GM18951 (cell line): ENCODE results near the gene PAK5.

Source experiments
- POLR2A ChIP-seq: IDR thresholded peaks from 4 replicates; pipeline ENCODE4 v1.6.1; 2011; ENCODE audit warnings: mild to moderate bottlenecking; ENCODE audit not compliant: insufficient read length, insufficient read depth; ENCODE audit errors: extremely low read depth
- in situ Hi-C: fragments of 300-500 bp; cut with MboI; formaldehyde crosslinking; loops from one replicate; pipeline ENCODE4 v1.12.0; 2022; ENCODE audit warnings: low sequenced_read_pairs, mixed read lengths, inconsistent platforms; ENCODE audit not compliant: unreplicated experiment

Gene PAK5

GRCh38 chr20:9699181-9699580, 139.7 kb downstream of the PAK5 start:
- no peak for TF ChIP-seq POLR2A
- in situ Hi-C loops = no loop called here

DNA sequence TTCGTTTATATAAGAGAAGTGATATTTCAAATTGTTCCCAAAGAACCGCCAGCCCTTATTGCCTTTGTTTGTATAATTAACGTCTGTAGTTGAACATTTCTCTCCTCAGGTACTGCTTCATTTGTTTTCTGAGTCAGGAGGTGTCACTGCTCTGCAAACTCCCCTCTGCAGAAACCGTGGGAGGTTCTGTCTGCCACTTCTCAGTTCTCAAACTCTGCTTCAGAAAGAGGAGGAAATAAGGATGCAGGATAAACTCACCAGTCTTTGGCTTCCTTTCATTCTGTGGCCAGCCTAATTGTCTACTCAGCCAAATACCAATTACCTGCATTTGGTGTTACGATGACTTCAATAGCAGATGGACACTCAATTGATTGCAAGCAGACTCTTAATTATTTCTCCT, 149.8 kb downstream of the PAK5 start:
- TF ChIP-seq POLR2A = no peak
- in situ Hi-C loops = no loop called here

- in situ Hi-C loops = no loop called here
Observed at GRCh38 chr20:9686866-9687265, 152.0 kb downstream of the PAK5 start.

GRCh38 chr20:9686455-9686854, 152.4 kb downstream of the PAK5 start:
- no peak for TF ChIP-seq POLR2A
- in situ Hi-C loops = no loop called here

More at GRCh38 chr20:9686866-9687265, 152.0 kb downstream of the PAK5 start:
- no peak for TF ChIP-seq POLR2A

GRCh38 chr20:9686001-9686400, 152.9 kb downstream of the PAK5 start:
- in situ Hi-C loops = no loop called here
- no peak for TF ChIP-seq POLR2A

- no peak for TF ChIP-seq POLR2A
- in situ Hi-C loops = no loop called here
Observed at GRCh38 chr20:9685011-9685410, 153.9 kb downstream of the PAK5 start.

GRCh38 chr20:9677100-9677623, 161.7 kb downstream of the PAK5 start:
- TF ChIP-seq POLR2A = no peak
- in situ Hi-C loops = no loop called here

DNA sequence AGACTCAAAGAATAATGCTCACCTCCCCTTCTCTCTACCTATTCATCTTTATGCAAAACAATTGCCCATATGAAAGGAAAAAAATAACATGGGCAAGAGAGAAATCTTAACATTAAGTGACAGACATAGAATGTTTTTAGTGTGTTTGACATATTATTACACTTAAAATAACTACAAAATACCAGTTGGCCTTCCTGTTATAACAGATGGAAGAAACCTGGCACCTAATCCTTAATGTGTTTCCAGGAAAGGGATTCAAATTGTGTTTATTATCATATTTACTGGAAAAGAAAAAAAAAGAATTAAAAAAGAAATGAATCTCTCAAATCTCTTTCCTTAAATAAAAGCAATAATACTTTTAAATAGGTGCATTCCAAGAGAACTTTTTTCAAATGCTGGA, 165.9 kb downstream of the PAK5 start:
- in situ Hi-C loops = no loop called here

GRCh38 chr20:9672027-9672426, 166.8 kb downstream of the PAK5 start:
- in situ Hi-C loops = no loop called here

More for the DNA sequence above, 165.9 kb downstream of the PAK5 start:
- TF ChIP-seq POLR2A = no peak

GRCh38 chr20:9668381-9668780, 170.5 kb downstream of the PAK5 start:
- TF ChIP-seq POLR2A = no peak
- in situ Hi-C loops = no loop called here

More at GRCh38 chr20:9672027-9672426, 166.8 kb downstream of the PAK5 start:
- no peak for TF ChIP-seq POLR2A

- TF ChIP-seq POLR2A = no peak
- in situ Hi-C loops = no loop called here
Observed at GRCh38 chr20:9663423-9663822, 175.5 kb downstream of the PAK5 start.

DNA sequence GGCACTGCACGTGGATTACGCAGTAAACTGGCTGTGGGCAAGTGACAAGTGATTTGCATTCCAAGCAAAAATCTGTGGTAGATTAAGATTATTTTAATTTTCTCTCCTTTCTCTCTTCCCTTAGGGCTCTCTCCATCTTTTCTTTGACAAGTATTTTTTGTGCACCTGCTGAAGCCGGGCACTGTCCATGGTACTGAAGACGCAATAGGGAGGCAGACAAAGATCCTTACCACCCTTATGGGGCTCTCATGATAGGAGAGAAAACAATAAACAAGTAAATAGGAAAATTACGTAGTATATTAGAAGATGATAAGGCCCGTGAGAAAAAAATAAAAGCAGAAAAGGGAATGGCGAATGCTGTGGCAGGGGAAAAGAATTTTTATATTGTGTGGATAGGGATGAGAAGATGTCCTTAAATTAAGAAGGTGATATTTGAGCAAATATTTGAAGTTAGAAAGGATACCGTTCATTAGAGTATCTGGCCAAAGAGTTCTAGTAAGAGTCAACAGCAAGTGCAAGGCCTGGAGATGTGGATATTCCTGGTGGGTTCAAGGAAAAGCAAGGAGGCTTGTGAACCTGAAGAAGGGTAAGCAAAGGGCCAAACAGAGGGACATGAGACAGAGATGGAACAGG, 178.5 kb downstream of the PAK5 start:
- in situ Hi-C loops = no loop called here
- TF ChIP-seq POLR2A = no peak

DNA sequence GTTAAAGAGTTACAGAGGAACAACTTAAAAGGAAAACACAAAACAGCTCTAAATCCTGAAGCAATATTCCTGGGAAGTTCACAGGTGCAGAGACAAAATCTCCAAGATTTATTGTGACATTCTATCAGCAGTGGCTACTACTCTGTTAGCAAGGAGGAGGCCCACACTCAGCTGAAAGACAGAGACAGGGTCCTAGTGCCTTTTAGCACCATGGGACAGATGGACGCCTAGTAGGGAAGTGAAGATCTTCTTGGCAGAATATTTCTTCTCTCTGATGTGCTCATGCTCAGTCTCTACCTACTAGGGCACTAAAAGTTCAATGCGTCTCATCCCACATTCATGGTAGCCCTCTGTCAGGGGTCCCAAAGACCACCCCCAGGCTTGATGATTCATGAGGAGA, 191.1 kb downstream of the PAK5 start:
- no peak for TF ChIP-seq POLR2A
- in situ Hi-C loops = no loop called here

DNA sequence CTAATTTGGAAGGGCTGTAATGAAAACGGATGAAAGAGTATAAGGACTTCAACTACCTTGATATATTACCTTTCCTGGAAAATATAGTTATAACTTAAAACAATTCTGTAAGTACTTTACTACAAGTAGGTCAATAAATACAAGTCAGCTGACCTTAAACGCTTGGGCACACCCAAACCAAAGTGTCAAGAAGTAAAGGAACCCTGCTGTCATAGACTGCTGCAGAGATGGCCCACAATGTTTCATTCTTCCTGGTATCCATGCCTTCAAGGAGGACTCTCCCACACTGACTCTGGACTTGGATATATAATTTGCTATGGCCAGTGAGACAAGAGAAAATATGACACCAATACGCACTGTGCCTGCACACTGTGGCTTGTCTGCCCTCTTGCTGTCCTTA, 192.5 kb downstream of the PAK5 start:
- no peak for TF ChIP-seq POLR2A
- in situ Hi-C loops = no loop called here
